ENCODE measurements around the gene CDKL2.

GRCh38 chr4:75666299-75666698 is 36.0 kb upstream of the CDKL2 start:
- TF ChIP-seq, protein P1, sequence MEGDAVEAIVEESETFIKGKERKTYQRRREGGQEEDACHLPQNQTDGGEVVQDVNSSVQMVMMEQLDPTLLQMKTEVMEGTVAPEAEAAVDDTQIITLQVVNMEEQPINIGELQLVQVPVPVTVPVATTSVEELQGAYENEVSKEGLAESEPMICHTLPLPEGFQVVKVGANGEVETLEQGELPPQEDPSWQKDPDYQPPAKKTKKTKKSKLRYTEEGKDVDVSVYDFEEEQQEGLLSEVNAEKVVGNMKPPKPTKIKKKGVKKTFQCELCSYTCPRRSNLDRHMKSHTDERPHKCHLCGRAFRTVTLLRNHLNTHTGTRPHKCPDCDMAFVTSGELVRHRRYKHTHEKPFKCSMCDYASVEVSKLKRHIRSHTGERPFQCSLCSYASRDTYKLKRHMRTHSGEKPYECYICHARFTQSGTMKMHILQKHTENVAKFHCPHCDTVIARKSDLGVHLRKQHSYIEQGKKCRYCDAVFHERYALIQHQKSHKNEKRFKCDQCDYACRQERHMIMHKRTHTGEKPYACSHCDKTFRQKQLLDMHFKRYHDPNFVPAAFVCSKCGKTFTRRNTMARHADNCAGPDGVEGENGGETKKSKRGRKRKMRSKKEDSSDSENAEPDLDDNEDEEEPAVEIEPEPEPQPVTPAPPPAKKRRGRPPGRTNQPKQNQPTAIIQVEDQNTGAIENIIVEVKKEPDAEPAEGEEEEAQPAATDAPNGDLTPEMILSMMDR (IDR thresholded peaks at IDR 0.05), result no peak
- no peak for TF ChIP-seq EZH2phosphoT487 (IDR thresholded peaks at IDR 0.05)
